Measurements from ENCODE around the gene MICU1. TPM values are rescaled to one million over a fixed set of nuclear protein-coding genes. Genes with fewer than 3 reads are reported as not detected.

The MICU1 gene
- total RNA-seq, 1 experiment from 2014 or later, result 39.4 TPM

DNA sequence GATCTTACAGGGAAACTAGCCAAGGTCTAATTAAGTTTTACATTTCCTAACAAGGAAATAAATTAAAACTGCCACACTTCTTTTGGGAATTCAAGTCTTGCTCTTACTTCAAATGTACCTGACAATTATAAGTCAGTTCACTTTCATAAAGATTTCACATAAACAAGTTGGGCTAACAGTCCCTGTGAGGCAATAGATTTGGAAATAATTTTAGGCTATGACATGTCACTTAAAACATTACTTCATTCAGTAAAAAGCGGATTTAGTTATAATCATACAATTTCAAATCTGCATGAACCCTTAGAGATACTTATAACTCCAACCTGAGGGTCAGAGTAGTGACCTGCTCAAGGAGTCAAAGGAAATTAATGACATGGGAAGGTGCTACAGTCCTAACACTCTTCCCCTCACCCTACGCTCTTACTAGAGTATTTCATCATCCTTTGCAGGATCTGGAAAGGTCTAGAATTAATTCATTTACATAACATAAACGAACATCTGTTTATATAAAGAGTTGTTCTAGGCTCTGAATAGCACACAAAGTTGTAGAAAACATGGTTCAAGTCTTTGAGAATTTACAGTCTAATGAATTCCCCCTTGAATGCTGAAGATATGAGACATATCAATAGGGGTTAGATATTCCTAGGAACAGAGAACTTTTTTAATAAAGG lies 238.8 kb downstream of the MICU1 start:
- DNase-seq (ENCODE audit: low read depth, low spot score), result no peak
- H3K9me3 ChIP-seq (ENCODE audit: control insufficient read depth in 1 of 2, insufficient read depth in 1 of 2, low read depth in 1 of 2, low read length in 2 of 2), result no peaks in the 10 kb centered on the region
- no peaks in the 10 kb centered on the region for H3K27me3 ChIP-seq (ENCODE audit: insufficient read depth, low read length)
- intact Hi-C loops (cut with micrococcal nuclease), result no loop called here
- H3K4me3 ChIP-seq (replicated peaks in 1 of 2; ENCODE audit: low read depth in 1 of 2, low read length in 2 of 2), result no peak overlapping the region
- no peak overlapping the region for H3K27ac ChIP-seq (ENCODE audit: low read depth, low read length)
- ChIA-PET CTCF (no interaction called here), RAD21 (ENCODE audit: low non-redundant PET in 1 of 2, low total read pairs in 2 of 2, uncharacterized antibody in 2 of 2, unreplicated experiment in 2 of 2) (no interaction called here), POLR2A (no interaction called here)
- H3K9ac ChIP-seq (ENCODE audit: low read length), result no peak overlapping the region
- H3K36me3 ChIP-seq (ENCODE audit: control insufficient read depth in 1 of 2, insufficient read depth in 2 of 2, low read length in 2 of 2), result no peaks in the 10 kb centered on the region
- H2AFZ ChIP-seq (ENCODE audit: low read depth, low read length, poor library complexity, severe bottlenecking), result no peak overlapping the region
- TF ChIP-seq CEBPB (IDR thresholded peaks at IDR 0.05; ENCODE audit: low read depth), result peak; percentile 40; the same call in 1 of the 2 replicates
- no peak for TF ChIP-seq SIN3A (IDR thresholded peaks at IDR 0.05; ENCODE audit: low read depth)
- TF ChIP-seq ZNF274 (IDR thresholded peaks at IDR 0.05; ENCODE audit: low read depth, low read length), result no peak
- no TSS peak for BruUV-seq (replicated peaks)
- no peak for ATAC-seq
- H3K4me1 ChIP-seq (ENCODE audit: control insufficient read depth in 1 of 2, insufficient read depth in 2 of 2, low read length in 2 of 2), result 0 out of 4 replicates have a peak, but pooled peaks cover 0 to 3% of the 10 kb centered on the region in 2 experiments
- H4K20me1 ChIP-seq (ENCODE audit: insufficient read depth), result no peaks in the 10 kb centered on the region
- no peaks in the 10 kb centered on the region for H3K9me2 ChIP-seq (ENCODE audit: insufficient read depth)
- H3K4me2 ChIP-seq (ENCODE audit: low read length), result no peak overlapping the region
- H3K79me2 ChIP-seq (ENCODE audit: insufficient read depth, low read length), result no peaks in the 10 kb centered on the region

GRCh38 chr10:72385724-72386123 lies 240.2 kb downstream of the MICU1 start:
- RAD21 ChIA-PET (ENCODE audit: low non-redundant PET in 1 of 2, low total read pairs in 2 of 2, uncharacterized antibody in 2 of 2, unreplicated experiment in 2 of 2), result no interaction called here
- CTCF ChIA-PET, result no interaction called here
- POLR2A ChIA-PET, result no interaction called here
- H3K4me2 ChIP-seq (ENCODE audit: low read length), result no peak overlapping the region
- H3K27ac ChIP-seq (ENCODE audit: low read depth, low read length), result no peak overlapping the region
- H3K9ac ChIP-seq (ENCODE audit: low read length), result no peak overlapping the region
- H2AFZ ChIP-seq (ENCODE audit: low read depth, low read length, poor library complexity, severe bottlenecking), result no peak overlapping the region
- H3K9me2 ChIP-seq (ENCODE audit: insufficient read depth), result no peaks in the 10 kb centered on the region
- H3K79me2 ChIP-seq (ENCODE audit: insufficient read depth, low read length), result no peaks in the 10 kb centered on the region
- ATAC-seq (no peak), DNase-seq (ENCODE audit: low read depth, low spot score) (no peak)
- no peak overlapping the region for H3K4me3 ChIP-seq (replicated peaks in 1 of 2; ENCODE audit: low read depth in 1 of 2, low read length in 2 of 2)
- H3K36me3 ChIP-seq (ENCODE audit: control insufficient read depth in 1 of 2, insufficient read depth in 2 of 2, low read length in 2 of 2), result no peaks in the 10 kb centered on the region
- H3K9me3 ChIP-seq (ENCODE audit: control insufficient read depth in 1 of 2, insufficient read depth in 1 of 2, low read depth in 1 of 2, low read length in 2 of 2), result no peaks in the 10 kb centered on the region
- intact Hi-C loops (cut with micrococcal nuclease), result no loop called here
- 0 out of 4 replicates have a peak, but pooled peaks cover 0 to 3% of the 10 kb centered on the region in 2 experiments for H3K4me1 ChIP-seq (ENCODE audit: control insufficient read depth in 1 of 2, insufficient read depth in 2 of 2, low read length in 2 of 2)
- no peaks in the 10 kb centered on the region for H3K27me3 ChIP-seq (ENCODE audit: insufficient read depth, low read length)
- BruUV-seq (replicated peaks), result no TSS peak
- no peaks in the 10 kb centered on the region for H4K20me1 ChIP-seq (ENCODE audit: insufficient read depth)
- TF ChIP-seq EGR1 (IDR thresholded peaks at IDR 0.05; ENCODE audit: low read depth) (no peak), EZH2phosphoT487 (IDR thresholded peaks at IDR 0.05; ENCODE audit: borderline replicate concordance) (no peak), FOSL1 (IDR thresholded peaks at IDR 0.05; ENCODE audit: low read depth) (no peak), CBX3 (IDR thresholded peaks at IDR 0.05; ENCODE audit: low read depth) (no peak), JUND (IDR thresholded peaks at IDR 0.05) (no peak), CTCF (IDR thresholded peaks at IDR 0.05 in 2 of 3, conservative IDR thresholded peaks at IDR 0.05 in 1 of 3; ENCODE audit: borderline replicate concordance in 1 of 3, insufficient read depth in 1 of 3, low read depth in 2 of 3, low read length in 2 of 3) (no peak), SP1 (IDR thresholded peaks at IDR 0.05; ENCODE audit: low read depth) (no peak), RAD21 (IDR thresholded peaks at IDR 0.05; ENCODE audit: low read depth) (no peak), SIN3A (IDR thresholded peaks at IDR 0.05; ENCODE audit: low read depth) (no peak), ZFX (IDR thresholded peaks at IDR 0.05) (no peak), MAX (IDR thresholded peaks at IDR 0.05) (no peak), ELF1 (IDR thresholded peaks at IDR 0.05; ENCODE audit: borderline replicate concordance, low read depth) (no peak)
- TF ChIP-seq, protein P1, sequence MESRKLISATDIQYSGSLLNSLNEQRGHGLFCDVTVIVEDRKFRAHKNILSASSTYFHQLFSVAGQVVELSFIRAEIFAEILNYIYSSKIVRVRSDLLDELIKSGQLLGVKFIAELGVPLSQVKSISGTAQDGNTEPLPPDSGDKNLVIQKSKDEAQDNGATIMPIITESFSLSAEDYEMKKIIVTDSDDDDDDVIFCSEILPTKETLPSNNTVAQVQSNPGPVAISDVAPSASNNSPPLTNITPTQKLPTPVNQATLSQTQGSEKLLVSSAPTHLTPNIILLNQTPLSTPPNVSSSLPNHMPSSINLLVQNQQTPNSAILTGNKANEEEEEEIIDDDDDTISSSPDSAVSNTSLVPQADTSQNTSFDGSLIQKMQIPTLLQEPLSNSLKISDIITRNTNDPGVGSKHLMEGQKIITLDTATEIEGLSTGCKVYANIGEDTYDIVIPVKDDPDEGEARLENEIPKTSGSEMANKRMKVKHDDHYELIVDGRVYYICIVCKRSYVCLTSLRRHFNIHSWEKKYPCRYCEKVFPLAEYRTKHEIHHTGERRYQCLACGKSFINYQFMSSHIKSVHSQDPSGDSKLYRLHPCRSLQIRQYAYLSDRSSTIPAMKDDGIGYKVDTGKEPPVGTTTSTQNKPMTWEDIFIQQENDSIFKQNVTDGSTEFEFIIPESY (IDR thresholded peaks at IDR 0.05; ENCODE audit: extremely low read depth, insufficient replicate concordance, low read length), result no peak

Data from HCT116 (cell line).